Epithelial cell of esophagus (primary cell): ENCODE data around the gene REC8.
A peak's percentile ranks its signal among the peaks of the same experiment; 100 is the strongest.
"Not testable (repeated sequence)": the region's sequence is repeated elsewhere in the genome, so short reads cannot be mapped to it uniquely, and the experiment has no call there.

Experiments
- DNase-seq: peaks from one replicate; pipeline ENCODE4 v3.0.0; 2010; ENCODE audit warnings: low read depth
- H3K4me3 ChIP-seq: 2 replicates; pipeline ENCODE4 v1.5.1; 2011; ENCODE audit warnings: mild to moderate bottlenecking, low read length, control low read depth
- TF ChIP-seq, protein P1 (sequence below): IDR thresholded peaks from 2 replicates; pipeline ENCODE4 v1.5.1; 2011; ENCODE audit warnings: low read depth, mild to moderate bottlenecking, low read length, control low read depth, inconsistent platforms; ENCODE audit not compliant: insufficient read depth; ENCODE audit errors: missing control alignments

Gene REC8

DNA sequence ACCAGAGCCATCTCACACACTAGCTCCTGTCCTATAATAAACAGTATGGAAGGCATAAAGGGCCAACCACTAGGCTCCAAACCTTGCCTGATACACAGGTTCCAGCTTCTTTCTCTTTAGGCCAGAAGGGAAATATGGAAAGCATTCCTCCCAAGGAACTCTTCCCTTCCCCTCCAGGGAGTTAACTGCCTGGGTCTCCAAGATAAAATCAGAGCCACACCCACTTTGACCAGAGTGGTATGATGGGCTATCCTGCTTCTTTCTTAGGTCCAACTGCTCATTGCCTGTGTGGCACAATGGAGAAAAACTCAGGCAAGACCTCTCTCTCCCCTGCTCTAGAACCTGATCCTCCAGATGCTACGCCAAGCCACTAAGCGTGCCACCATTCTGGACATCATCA is 35.7 kb downstream of the REC8 start:
- no peak overlapping the region for H3K4me3 ChIP-seq
- TF ChIP-seq, protein P1, sequence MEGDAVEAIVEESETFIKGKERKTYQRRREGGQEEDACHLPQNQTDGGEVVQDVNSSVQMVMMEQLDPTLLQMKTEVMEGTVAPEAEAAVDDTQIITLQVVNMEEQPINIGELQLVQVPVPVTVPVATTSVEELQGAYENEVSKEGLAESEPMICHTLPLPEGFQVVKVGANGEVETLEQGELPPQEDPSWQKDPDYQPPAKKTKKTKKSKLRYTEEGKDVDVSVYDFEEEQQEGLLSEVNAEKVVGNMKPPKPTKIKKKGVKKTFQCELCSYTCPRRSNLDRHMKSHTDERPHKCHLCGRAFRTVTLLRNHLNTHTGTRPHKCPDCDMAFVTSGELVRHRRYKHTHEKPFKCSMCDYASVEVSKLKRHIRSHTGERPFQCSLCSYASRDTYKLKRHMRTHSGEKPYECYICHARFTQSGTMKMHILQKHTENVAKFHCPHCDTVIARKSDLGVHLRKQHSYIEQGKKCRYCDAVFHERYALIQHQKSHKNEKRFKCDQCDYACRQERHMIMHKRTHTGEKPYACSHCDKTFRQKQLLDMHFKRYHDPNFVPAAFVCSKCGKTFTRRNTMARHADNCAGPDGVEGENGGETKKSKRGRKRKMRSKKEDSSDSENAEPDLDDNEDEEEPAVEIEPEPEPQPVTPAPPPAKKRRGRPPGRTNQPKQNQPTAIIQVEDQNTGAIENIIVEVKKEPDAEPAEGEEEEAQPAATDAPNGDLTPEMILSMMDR, result no peak
- DNase-seq, result no peak

DNA sequence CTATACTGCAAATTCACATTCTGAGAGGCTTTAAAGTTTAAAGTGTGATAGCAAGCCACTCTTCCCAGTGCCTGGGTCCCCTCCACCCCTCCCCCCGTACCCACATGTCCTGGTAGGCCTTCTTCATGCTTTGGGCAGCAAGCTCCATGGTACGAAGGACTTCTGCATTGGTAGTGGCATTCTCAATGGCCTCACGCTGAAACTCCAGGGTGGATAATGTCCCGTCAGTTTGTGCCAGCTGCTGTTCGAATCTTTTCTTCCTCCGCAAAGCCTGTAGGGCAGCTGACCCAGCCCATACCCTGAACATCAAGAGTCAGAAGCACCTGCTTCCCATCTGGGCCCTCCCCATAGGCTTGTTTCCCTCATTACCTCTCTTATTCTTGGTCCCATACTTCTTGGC is 39.4 kb downstream of the REC8 start:
- DNase-seq, result no peak
- TF ChIP-seq, protein P1, result no peak
- no peak overlapping the region for H3K4me3 ChIP-seq

DNA sequence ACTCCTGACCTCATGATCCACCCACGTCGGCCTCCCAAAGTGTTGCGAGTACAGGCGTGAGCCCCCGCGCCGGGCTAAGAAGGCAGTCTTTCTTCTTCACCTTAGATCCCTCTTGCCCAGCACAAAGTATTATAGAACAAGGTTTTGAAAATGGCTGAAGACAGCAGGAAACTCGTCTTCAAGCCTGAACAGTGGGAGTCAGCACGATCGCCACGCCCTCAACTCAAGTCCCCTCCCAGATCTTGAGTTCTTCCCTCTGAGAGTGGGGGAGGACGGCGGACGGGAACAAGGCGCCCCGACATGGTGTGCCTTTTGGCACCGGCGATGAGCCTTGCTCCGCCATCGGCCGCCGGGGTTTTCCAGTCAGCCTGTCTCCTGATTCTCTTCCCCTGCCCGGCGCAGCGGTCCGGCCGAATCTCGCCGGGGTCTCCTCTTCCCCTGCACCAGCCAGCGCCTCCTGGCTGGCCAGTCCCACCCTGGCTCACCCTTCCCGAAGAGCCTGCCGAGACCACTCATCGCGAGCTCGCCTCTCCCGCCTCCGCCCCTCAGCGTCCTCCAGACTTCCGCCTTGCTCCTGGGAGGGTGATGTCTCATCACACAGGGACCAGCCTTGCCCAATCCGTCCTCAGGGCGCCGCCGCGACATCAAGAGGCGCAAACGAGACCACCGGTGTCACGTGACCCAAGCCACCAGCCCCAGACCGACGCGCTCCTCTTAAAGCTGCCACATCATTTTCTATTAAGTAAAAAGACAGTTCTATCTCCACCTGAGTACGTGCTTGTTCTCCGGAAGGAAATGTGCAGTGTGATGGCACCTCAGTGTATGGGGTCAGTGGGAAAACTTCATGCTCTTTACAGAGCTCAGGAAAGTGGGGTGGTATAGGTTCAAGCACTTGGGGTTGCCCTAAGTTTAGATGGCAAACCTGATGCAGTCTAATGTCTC is 41.3 kb downstream of the REC8 start, which contains the start of gene CHMP4A:
CHMP4A (minus strand) TSS at position 565 of the 942 bp plus-strand sequence; CDS start at position 516, 49 bp downstream.
- TF ChIP-seq, protein P1, result peak; percentile 18
- peak; percentile 98 for DNase-seq
- peak within 1 kb of the TSS; percentile 88 for H3K4me3 ChIP-seq

DNA sequence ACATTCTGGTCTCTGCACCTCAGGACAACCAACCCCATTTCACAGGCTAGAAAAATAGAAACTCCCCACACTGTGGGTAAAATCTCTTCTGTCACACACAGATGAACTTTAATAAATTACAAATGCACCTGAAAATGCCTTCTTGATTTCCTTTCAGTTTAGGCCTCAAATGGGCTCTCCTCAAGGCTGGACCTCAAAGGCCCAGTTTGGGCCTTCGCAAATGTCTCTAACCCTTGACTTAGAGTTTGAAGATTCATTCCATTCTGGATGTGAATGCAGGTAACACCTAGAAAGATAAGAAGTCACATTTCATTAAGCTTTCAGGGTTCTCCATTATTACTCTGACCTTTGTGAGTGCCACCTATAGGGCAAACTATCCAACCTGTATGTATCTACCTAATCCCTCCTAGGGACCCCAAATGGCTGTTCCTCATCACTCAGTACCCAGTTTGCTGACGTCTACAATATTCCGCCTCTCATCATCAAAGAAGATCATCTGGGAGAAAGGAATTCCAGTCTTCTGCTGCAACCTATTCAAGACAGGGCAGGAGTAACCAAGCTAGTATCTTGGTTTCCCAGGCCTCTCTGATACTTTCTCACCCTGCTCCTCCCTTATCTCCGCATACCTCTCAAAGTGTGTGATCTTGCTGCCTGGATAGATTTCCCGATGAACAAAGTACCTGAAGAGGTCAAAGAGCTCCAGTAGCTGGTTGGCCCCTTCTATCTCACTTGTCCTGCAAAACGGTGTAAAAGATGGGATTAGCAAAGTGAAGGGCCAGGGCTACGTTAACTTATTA is 42.2 kb downstream of the REC8 start:
- H3K4me3 ChIP-seq, result peak overlapping the region; percentile 88
- DNase-seq, result no peak

DNA sequence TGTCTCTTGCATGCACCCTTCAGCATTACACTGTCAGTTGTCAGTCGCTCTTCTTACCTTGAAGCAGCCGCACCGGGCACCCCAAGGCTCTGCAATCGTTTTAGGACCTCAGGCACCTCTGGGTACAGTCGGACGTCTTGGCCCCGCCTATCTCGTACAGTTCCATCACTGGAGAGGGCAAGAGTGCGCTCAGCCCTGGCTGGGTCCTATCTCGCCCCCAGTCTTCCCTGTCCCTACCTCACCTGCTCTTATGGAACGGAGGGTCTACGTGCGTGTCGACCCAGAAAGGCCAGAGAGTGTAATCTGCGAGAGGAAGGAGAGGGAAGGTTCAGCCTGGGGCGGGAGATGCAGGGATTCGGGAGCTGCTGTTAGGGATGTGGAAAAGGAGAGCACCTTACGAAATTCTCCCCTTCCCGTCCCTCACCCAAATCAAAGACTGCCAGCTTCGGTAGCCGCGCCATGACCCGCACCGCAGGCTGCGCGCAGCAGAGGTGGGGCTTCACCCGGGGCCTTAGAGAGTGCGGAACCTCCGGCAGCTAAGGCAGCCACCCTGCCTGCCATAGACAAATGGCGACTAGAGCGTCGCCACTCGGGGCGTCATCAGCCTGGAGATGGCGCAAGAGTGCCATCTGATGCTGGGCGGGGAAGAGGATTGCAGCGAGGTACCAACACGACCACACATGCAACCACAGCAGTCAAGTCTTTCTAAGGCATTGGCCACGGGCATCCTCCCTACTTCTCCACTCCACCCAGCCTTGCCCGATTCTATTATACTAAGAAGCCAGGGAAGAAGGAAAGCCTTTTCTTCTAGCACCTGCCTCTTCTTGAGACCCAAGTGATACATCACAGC is 43.8 kb downstream of the REC8 start, which contains the start of gene MDP1:
MDP1 (minus strand) TSS at position 572 of the 850 bp plus-strand sequence; CDS start at position 461, 111 bp downstream.
- TF ChIP-seq, protein P1, result peak; percentile 54
- H3K4me3 ChIP-seq, result peak within 1 kb of the TSS; percentile 64
- DNase-seq, result peak; percentile 91

More for the DNA sequence above, 42.2 kb downstream of the REC8 start:
- TF ChIP-seq, protein P1, result no peak

DNA sequence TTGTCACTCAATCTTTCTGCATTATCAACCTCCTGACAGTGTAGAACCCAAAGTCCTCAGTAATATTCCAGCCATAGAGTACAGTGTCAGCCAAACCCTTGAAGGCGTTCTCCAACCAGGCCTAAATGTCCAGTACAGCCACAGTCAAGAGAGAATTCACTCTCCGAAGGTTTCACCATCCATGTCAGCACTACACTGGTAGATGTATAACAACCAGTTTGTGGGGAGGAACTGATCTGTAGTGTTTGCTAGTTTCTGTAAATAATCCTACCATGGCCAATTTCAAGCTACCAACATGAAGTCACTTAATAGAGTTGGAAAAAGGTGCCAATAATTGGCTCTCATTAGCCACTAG is 44.4 kb downstream of the REC8 start:
- TF ChIP-seq, protein P1, result no peak
- H3K4me3 ChIP-seq, result no peak overlapping the region
- DNase-seq, result no peak

DNA sequence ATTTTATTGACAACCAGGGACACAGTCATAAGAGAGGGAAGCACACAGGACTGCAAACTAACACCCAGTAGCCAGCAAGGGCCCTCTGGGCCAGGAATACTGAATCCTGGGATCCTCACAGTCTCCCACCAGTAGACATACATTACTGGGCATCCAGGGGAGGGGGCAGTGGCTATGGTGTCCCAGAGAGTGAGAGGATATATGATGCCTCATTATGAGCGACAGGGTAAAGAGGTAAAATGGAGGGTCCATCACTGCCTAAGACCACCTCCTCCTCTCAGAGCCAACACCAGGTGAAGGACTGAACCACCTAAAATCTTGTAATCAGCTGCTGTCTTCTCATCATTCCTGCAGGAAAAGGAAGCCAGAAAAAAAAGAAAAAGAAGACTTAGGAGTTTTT is 45.0 kb downstream of the REC8 start:
- DNase-seq, H3K4me3 ChIP-seq: not testable (repeated sequence)
